ENCODE measurements around the gene BCKDHA. TPM values are rescaled to one million over a fixed set of nuclear protein-coding genes. Genes with fewer than 3 reads are reported as not detected.

BCKDHA gene
- total and polyA plus RNA-seq, 2 of the 4 experiments (the other 2 are of a cell fraction), result 7.6 to 7.7 TPM

GRCh38 chr19:41353466-41354342 lies 43.9 kb upstream of the BCKDHA start, which contains the start of gene TGFB1:
TGFB1 (minus strand) TSS chr19:41353922; CDS start chr19:41353044, 878 bp downstream.
- H2BK120ac ChIP-seq (ENCODE audit: low read depth, low read length), result peak within 1 kb of the TSS; percentile 71
- in situ Hi-C loops (cut with MboI; ENCODE audit: low sequenced_read_pairs) (no loop called here), dilution Hi-C loops (cut with HindIII; ENCODE audit: low sequenced_read_pairs, unreplicated experiment) (no loop called here), intact Hi-C loops (cut with micrococcal nuclease) (loop anchor here (1.0 to 5.0 kb wide), 3 partner anchors 44 to 149 kb away; partner anchors contain the start of genes BCKDHA, EXOSC5 and HNRNPUL1)
- peak within 1 kb of the TSS; percentile 71 for H4K91ac ChIP-seq (ENCODE audit: insufficient read depth, low read depth, low read length)
- H3K9me1 ChIP-seq (ENCODE audit: insufficient read depth, low read length), result no peaks in the 10 kb centered on the region
- H3K27me3 ChIP-seq (ENCODE audit: control insufficient read depth, insufficient read depth, low read length), result no peaks in the 10 kb centered on the region
- ChIA-PET POLR2A (ENCODE audit: unreplicated experiment) (interaction anchor here (1.3 kb wide), 1 partner anchor 10 kb away, joined by 5 read pairs; the partner anchor contains the start of gene B9D2), CTCF (interaction anchor here (1.0 kb wide), 1 partner anchor 11 kb away, joined by 3 read pairs; no protein-coding TSS in a partner anchor)
- peak within 1 kb of the TSS; percentile 95 for H3K4ac ChIP-seq (ENCODE audit: low read depth, low read length)
- peak within 1 kb of the TSS; percentile 91 for H2AFZ ChIP-seq (replicated peaks; ENCODE audit: low read length, poor library complexity)
- H2BK5ac ChIP-seq (ENCODE audit: low read depth, low read length, poor library complexity, severe bottlenecking), result peak within 1 kb of the TSS; percentile 48
- H3K14ac ChIP-seq (replicated peaks; ENCODE audit: low read depth, low read length), result peak within 1 kb of the TSS; percentile 87
- H3K9ac ChIP-seq (ENCODE audit: low read depth, low read length), result peak within 1 kb of the TSS; percentile 90
- H4K20me1 ChIP-seq (ENCODE audit: insufficient read depth, low read length), result peaks cover 44% of the 10 kb centered on the region
- BruUV-seq (replicated peaks), result TSS peak; percentile 97
- H3K4me2 ChIP-seq (ENCODE audit: low read depth, low read length), result peak within 1 kb of the TSS; percentile 98
- peak within 1 kb of the TSS; percentile 86 for H2AK5ac ChIP-seq (ENCODE audit: low read depth, low read length)
- H4K5ac ChIP-seq (ENCODE audit: low read depth, low read length), result peak within 1 kb of the TSS; percentile 47; the same call in 1 of the 2 replicates
- no peaks in the 10 kb centered on the region for H3K9me3 ChIP-seq (ENCODE audit: control insufficient read depth, insufficient read depth, low read length)
- peak within 1 kb of the TSS; percentile 58 for H3K18ac ChIP-seq (ENCODE audit: low read depth, low read length)
- H4K8ac ChIP-seq (ENCODE audit: low read depth in 2 of 2, low read length in 2 of 2), result peak within 1 kb of the TSS; percentile 49 to 87; a peak in 2 of 4 replicates
- H3K4me3 ChIP-seq (ENCODE audit: insufficient read depth, low read depth, low read length), result peak within 1 kb of the TSS; percentile 76
- TF ChIP-seq CTCF (conservative IDR thresholded peaks at IDR 0.05; ENCODE audit: low read depth, low read length) (peak; percentile 89), SMC3 (IDR thresholded peaks at IDR 0.05; ENCODE audit: low read depth, low read length) (peak; percentile 58), POLR2A (IDR thresholded peaks at IDR 0.05; ENCODE audit: low read depth, low read length) (peak; percentile 85), ELK1 (IDR thresholded peaks at IDR 0.05; ENCODE audit: borderline replicate concordance, low read depth, low read length) (no peak), MAZ (IDR thresholded peaks at IDR 0.05; ENCODE audit: borderline replicate concordance, low read depth, low read length) (peak; percentile 82), CHD1 (IDR thresholded peaks at IDR 0.05; ENCODE audit: low read depth, low read length) (peak; percentile 53; the same call in 1 of the 2 replicates), CEBPB (IDR thresholded peaks at IDR 0.05; ENCODE audit: low read depth, low read length) (no peak), NFE2L2 (IDR thresholded peaks at IDR 0.05; ENCODE audit: low read depth, low read length) (no peak), RAD21 (IDR thresholded peaks at IDR 0.05; ENCODE audit: low read length) (peak; percentile 52), RCOR1 (IDR thresholded peaks at IDR 0.05; ENCODE audit: insufficient replicate concordance, low read length) (peak; percentile 54)
- H2AK9ac ChIP-seq (replicated peaks; ENCODE audit: low read depth, low read length, poor library complexity), result peak within 1 kb of the TSS; percentile 98
- peak within 1 kb of the TSS; percentile 94; the same call in 1 of the 2 replicates for H3K23ac ChIP-seq (ENCODE audit: low read depth, low read length)
- no peaks in the 10 kb centered on the region for H3K36me3 ChIP-seq (ENCODE audit: control insufficient read depth, insufficient read depth, low read length)
- ATAC-seq (ENCODE audit: low read depth) (peak; percentile 78), DNase-seq (peak; percentile 87)
- H3K56ac ChIP-seq (ENCODE audit: extremely low read depth, insufficient read depth, low read length), result peak within 1 kb of the TSS; percentile 72
- WGBS, 2 experiments (ENCODE audit: extremely low coverage in 2 of 2, insufficient read length in 1 of 2), result 1% methylated on average over 23 of the region's 78 CpGs; no CpG with 5 or more reads in 1 of the 2 experiments
- peak within 1 kb of the TSS; percentile 60; the same call in 1 of the 3 replicates for H2BK15ac ChIP-seq (ENCODE audit: low read depth, low read length)
- peak within 1 kb of the TSS; percentile 73 for H3K27ac ChIP-seq (ENCODE audit: insufficient read depth, low read length)
- H3K4me1 ChIP-seq (ENCODE audit: control insufficient read depth, insufficient read depth, low read length), result no peaks in the 10 kb centered on the region
- H2BK20ac ChIP-seq (ENCODE audit: low read depth, low read length), result no peak within 1 kb of the TSS; the same call in 1 of the 2 replicates
- peaks cover 14 to 47% of the 10 kb centered on the region in 2 experiments; a peak in 3 of 4 replicates for H3K79me1 ChIP-seq (ENCODE audit: low read depth in 1 of 2, low read length in 2 of 2)
